Bronchial epithelial cell (primary cell): Measurements from ENCODE around the gene GPRIN1. TPM values are rescaled to one million over a fixed set of nuclear protein-coding genes. Genes with fewer than 3 reads are reported as not detected.

Experiments
- DNase-seq: peaks from one replicate; pipeline ENCODE4 v3.0.0-alpha.2; 2010; ENCODE audit warnings: low read depth
- FAIRE-seq: peaks from 2 replicates; lab custom pipeline; 2011; peaks lifted over from hg19 to GRCh38; lab: Jason Lieb, UNC
- H3K27me3 ChIP-seq: 2 replicates; pipeline ENCODE4 v1.5.1; 2011; ENCODE audit warnings: low read length; ENCODE audit not compliant: control insufficient read depth, insufficient read depth
- H3K36me3 ChIP-seq: 2 replicates; pipeline ENCODE4 v1.5.1; 2011; ENCODE audit warnings: low read length; ENCODE audit not compliant: control insufficient read depth, insufficient read depth
- H3K4me3 ChIP-seq: 2 replicates; pipeline ENCODE4 v1.5.1; 2011; ENCODE audit warnings: mild to moderate bottlenecking, low read depth, low read length, control low read depth
- total RNA-seq: library from RNA; depleted of rRNA; stranded (reverse); fragments of >200 nt; gene quantifications from 2 replicates; pipeline ENCODE4 v1.2.1, GENCODE V29; 2014
- TF ChIP-seq, protein P1 (sequence below): IDR thresholded peaks from 2 replicates; pipeline ENCODE4 v1.5.1; 2011; ENCODE audit warnings: mild to moderate bottlenecking, moderate library complexity, low read length, control low read depth, inconsistent platforms; ENCODE audit not compliant: insufficient read depth, severe bottlenecking

Gene GPRIN1
- total RNA-seq: 1.6 and 2.8 TPM in 2 replicates

GRCh38 chr5:176609724-176610434 is at the start of gene GPRIN1:
TSS of gene GPRIN1 (minus strand) at chr5:176610156. CDS start at chr5:176599834, 10,322 bp downstream.
- TF ChIP-seq, protein P1, sequence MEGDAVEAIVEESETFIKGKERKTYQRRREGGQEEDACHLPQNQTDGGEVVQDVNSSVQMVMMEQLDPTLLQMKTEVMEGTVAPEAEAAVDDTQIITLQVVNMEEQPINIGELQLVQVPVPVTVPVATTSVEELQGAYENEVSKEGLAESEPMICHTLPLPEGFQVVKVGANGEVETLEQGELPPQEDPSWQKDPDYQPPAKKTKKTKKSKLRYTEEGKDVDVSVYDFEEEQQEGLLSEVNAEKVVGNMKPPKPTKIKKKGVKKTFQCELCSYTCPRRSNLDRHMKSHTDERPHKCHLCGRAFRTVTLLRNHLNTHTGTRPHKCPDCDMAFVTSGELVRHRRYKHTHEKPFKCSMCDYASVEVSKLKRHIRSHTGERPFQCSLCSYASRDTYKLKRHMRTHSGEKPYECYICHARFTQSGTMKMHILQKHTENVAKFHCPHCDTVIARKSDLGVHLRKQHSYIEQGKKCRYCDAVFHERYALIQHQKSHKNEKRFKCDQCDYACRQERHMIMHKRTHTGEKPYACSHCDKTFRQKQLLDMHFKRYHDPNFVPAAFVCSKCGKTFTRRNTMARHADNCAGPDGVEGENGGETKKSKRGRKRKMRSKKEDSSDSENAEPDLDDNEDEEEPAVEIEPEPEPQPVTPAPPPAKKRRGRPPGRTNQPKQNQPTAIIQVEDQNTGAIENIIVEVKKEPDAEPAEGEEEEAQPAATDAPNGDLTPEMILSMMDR: peak; percentile 40
- H3K27me3 ChIP-seq: no peaks in the 10 kb centered on the region
- FAIRE-seq (no peak), DNase-seq (no peak)
- no peaks in the 10 kb centered on the region for H3K36me3 ChIP-seq
- peak within 1 kb of the TSS; percentile 56 for H3K4me3 ChIP-seq

GRCh38 chr5:176659512-176659839 is 49.5 kb upstream of the GPRIN1 start:
- FAIRE-seq (no peak), DNase-seq (no peak)
- TF ChIP-seq, protein P1: no peak

DNA sequence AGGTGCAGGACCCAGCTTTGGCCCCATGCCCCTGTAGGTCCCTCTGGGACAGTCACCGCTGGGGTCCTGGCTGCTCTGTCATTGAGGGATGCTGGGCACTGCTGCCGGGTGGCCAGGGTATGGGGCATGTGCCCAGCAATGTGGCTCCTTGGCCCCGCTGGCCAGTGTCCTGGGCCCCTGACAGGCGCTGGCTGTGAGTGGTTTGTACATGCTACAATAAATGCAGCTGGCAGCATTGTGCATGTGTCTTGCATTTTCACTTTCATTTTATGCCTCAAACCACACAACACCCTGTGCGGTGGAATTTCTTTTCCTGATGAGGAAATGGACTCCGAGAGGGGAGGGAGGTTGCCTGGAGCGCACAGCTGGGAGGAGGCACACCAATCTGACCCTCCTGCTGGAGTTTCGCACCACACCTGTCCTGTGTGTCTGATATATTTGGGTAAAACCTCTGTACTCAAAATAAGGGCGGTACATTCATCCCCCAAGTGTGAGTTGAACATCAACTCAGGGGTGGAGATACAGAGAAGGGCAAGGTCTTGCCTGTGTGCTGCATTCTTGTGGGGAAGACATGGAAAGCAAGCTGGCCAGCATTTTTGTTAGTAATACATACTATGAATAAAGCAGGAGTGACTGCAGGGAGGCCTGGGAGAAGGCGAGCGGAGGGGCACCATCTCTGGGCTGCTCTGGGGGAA is 49.0 kb upstream of the GPRIN1 start:
- peaks cover 13% of the 10 kb centered on the region for H3K36me3 ChIP-seq
- peaks cover 4% of the 10 kb centered on the region for H3K27me3 ChIP-seq
- no peak for DNase-seq
- TF ChIP-seq, protein P1: no peak
- H3K4me3 ChIP-seq: no peak overlapping the region
- no peak for FAIRE-seq

More at GRCh38 chr5:176659512-176659839, 49.5 kb upstream of the GPRIN1 start:
- peaks cover 5% of the 10 kb centered on the region for H3K27me3 ChIP-seq
- H3K36me3 ChIP-seq: peaks cover 13% of the 10 kb centered on the region
- no peak overlapping the region for H3K4me3 ChIP-seq

GRCh38 chr5:176658007-176658599 is 48.1 kb upstream of the GPRIN1 start:
- no peak overlapping the region for H3K4me3 ChIP-seq
- no peak for FAIRE-seq
- H3K36me3 ChIP-seq: peaks cover 13% of the 10 kb centered on the region
- DNase-seq: peak; percentile 36
- peaks cover 4% of the 10 kb centered on the region for H3K27me3 ChIP-seq
- TF ChIP-seq, protein P1: peak; percentile 96

DNA sequence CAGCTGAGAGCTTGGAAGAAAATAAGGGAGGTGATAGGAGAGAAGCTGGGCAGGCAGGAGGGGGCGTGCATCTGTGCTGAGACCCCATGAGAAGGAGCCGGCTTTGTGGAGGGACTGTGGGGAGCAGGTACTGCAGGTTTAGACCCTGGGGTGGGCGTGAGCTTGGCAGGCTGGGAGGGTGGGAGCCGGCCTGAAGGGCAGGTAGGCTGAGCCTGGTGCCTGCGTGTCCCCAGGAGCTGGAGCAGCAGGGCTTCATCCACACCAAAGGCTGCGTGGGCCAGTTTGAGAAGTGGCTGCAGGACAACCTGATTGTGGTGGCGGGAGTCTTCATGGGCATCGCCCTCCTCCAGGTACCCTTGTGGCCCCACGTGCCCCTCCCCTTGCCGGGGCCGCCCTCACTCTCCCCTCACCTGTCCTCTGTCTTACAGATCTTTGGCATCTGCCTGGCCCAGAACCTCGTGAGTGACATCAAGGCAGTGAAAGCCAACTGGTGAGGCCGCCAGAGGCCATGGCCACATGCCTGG is 46.6 kb upstream of the GPRIN1 start:
- no peak for DNase-seq
- FAIRE-seq: no peak
- H3K27me3 ChIP-seq: no peaks in the 10 kb centered on the region
- TF ChIP-seq, protein P1: no peak
- H3K36me3 ChIP-seq: peaks cover 13% of the 10 kb centered on the region
- H3K4me3 ChIP-seq: no peak overlapping the region
